NT2/D1 (cell line): ENCODE measurements around the gene FIBCD1.

Experiments
- DNase-seq: peaks from one replicate; pipeline ENCODE4 v3.0.0-alpha.2; 2011; ENCODE audit warnings: low read depth, low spot score
- H3K27me3 ChIP-seq: 2 replicates; pipeline ENCODE4 v1.6.0; 2011; ENCODE audit warnings: mild to moderate bottlenecking; ENCODE audit not compliant: insufficient read length, insufficient read depth
- H3K36me3 ChIP-seq: 2 replicates; pipeline ENCODE4 v1.6.1; 2011; ENCODE audit warnings: mild to moderate bottlenecking, low read length, mixed read lengths; ENCODE audit not compliant: insufficient read depth, insufficient read length
- H3K4me1 ChIP-seq: 2 replicates; pipeline ENCODE4 v1.5.1; 2011; ENCODE audit not compliant: insufficient read depth, insufficient read length
- H3K4me3 ChIP-seq: 2 replicates; pipeline ENCODE4 v1.5.1; 2011; ENCODE audit warnings: low read depth; ENCODE audit not compliant: insufficient read length
- H3K9ac ChIP-seq: 2 replicates; pipeline ENCODE4 v1.6.0; 2011; ENCODE audit warnings: low read depth; ENCODE audit not compliant: insufficient read length
- H3K9me3 ChIP-seq: 2 replicates; pipeline ENCODE4 v1.5.1; 2011; ENCODE audit warnings: mild to moderate bottlenecking, low read length; ENCODE audit not compliant: insufficient read depth
- SUZ12 ChIP-seq: IDR thresholded peaks from 2 replicates; pipeline ENCODE4 v1.6.1; 2011; ENCODE audit not compliant: insufficient read length, insufficient read depth; ENCODE audit errors: extremely low read depth
- YY1 ChIP-seq: IDR thresholded peaks from 2 replicates; pipeline ENCODE4 v1.6.1; 2011; ENCODE audit not compliant: insufficient read length, insufficient read depth
- ZNF274 ChIP-seq: IDR thresholded peaks from 2 replicates; pipeline ENCODE4 v1.6.1; 2011; ENCODE audit warnings: mild to moderate bottlenecking, low read depth, low read length

The FIBCD1 gene

DNA sequence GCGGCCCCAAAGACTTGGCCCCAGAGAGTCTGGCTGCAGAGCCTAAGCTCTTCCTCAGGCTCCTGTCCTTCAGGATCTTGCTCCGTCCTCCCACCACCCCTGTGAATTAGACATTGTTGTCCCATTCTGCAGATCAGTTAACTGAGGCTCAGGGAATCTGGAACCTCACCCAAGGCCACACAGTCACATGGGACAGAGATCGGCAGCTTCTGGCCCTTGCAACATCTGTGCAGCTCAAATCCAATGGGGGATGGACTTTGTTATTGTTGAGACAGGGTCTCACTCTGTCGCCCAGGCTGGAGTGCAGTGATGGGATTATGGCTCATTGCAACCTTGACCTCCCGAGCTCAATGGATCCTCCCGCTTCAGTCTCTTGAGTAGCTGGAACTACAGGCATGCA lies 46.0 kb upstream of the FIBCD1 start:
- H3K9ac ChIP-seq, result no peak overlapping the region
- H3K27me3 ChIP-seq, result no peaks in the 10 kb centered on the region
- DNase-seq, result no peak
- H3K36me3 ChIP-seq, result no peaks in the 10 kb centered on the region
- H3K4me1 ChIP-seq, result peaks cover 7% of the 10 kb centered on the region
- TF ChIP-seq SUZ12 (no peak), ZNF274 (no peak), YY1 (no peak)
- no peaks in the 10 kb centered on the region for H3K9me3 ChIP-seq
- no peak overlapping the region for H3K4me3 ChIP-seq

GRCh38 chr9:130984521-130984920 lies 45.5 kb upstream of the FIBCD1 start:
- Histone ChIP-seq H3K27me3 (no peaks in the 10 kb centered on the region), H3K9me3 (no peaks in the 10 kb centered on the region)
- no peak for DNase-seq

GRCh38 chr9:130983970-130984369 lies 44.9 kb upstream of the FIBCD1 start:
- Histone ChIP-seq H3K9me3 (no peaks in the 10 kb centered on the region), H3K4me3 (no peak overlapping the region), H3K4me1 (peaks cover 7% of the 10 kb centered on the region), H3K9ac (no peak overlapping the region), H3K27me3 (no peaks in the 10 kb centered on the region), H3K36me3 (no peaks in the 10 kb centered on the region)
- no peak for TF ChIP-seq SUZ12
- no peak for TF ChIP-seq ZNF274
- no peak for TF ChIP-seq YY1
- DNase-seq, result no peak

More at GRCh38 chr9:130984521-130984920, 45.5 kb upstream of the FIBCD1 start:
- Histone ChIP-seq H3K4me3 (no peak overlapping the region), H3K4me1 (peaks cover 7% of the 10 kb centered on the region), H3K36me3 (no peaks in the 10 kb centered on the region), H3K9ac (no peak overlapping the region)
- TF ChIP-seq SUZ12, result no peak
- TF ChIP-seq YY1, result no peak
- TF ChIP-seq ZNF274, result no peak

DNA sequence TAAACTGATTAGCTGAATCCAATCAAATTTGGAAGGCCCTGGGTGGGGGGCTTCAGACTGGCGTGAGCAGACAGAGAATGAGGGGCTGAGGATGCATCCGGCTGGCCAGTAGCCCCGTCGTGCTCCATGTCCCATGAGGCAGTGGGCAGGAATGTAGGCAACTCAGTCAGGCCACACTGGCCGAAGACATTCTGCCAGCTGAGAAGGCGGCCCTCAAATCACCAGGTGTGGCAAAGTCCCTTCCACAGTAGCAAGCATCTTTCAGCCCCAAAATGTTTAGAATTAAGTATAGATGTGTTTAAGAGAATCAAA lies 44.3 kb upstream of the FIBCD1 start:
- H3K4me3 ChIP-seq, result no peak overlapping the region
- TF ChIP-seq ZNF274 (no peak), SUZ12 (no peak), YY1 (no peak)
- H3K9me3 ChIP-seq, result no peaks in the 10 kb centered on the region
- H3K27me3 ChIP-seq, result no peaks in the 10 kb centered on the region
- DNase-seq, result no peak
- no peaks in the 10 kb centered on the region for H3K36me3 ChIP-seq
- peaks cover 7% of the 10 kb centered on the region for H3K4me1 ChIP-seq
- H3K9ac ChIP-seq, result no peak overlapping the region

DNA sequence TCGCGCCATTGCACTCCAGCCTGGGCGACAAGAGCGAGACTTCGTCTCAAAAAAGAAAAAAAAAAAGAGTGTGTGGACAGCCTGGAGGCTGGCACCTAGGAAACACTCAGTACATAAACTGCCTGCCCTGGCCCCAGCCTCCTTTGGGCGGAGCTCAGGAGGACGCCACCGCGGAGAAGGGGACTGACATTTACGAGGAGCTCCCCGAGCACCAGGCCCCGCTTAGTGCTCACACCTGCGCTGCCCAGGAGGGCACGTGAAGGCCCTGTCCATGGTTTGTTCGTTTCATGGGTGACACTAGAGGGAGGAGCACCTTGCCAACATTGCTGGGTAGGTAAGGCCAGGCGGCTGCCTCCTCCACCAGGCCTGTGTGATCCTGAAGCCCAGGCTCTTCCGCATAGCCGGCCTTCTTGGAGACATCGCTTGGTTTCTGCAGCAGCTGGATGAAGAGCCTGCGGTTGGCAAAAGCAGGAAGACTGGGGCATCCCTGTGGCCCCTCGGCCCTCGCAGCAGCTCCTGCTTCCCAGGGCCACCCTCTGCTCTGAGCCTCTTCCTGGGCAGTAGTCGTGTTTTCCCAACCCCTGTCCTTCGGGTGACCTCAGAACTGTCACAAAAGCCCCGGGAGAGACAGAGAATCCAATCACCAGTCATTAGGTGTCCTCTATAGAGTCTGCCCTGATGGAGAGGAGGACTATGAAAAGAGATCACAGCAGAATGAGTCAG lies 43.8 kb upstream of the FIBCD1 start:
- no peak for DNase-seq
- Histone ChIP-seq H3K4me3 (no peak overlapping the region), H3K9ac (no peak overlapping the region), H3K9me3 (no peaks in the 10 kb centered on the region), H3K4me1 (peaks cover 7% of the 10 kb centered on the region), H3K36me3 (no peaks in the 10 kb centered on the region), H3K27me3 (no peaks in the 10 kb centered on the region)
- TF ChIP-seq ZNF274 (no peak), SUZ12 (no peak), YY1 (no peak)

- Histone ChIP-seq H3K36me3 (no peaks in the 10 kb centered on the region), H3K4me1 (peaks cover 7% of the 10 kb centered on the region), H3K4me3 (no peak overlapping the region), H3K9me3 (no peaks in the 10 kb centered on the region), H3K9ac (peak overlapping the region; percentile 9), H3K27me3 (no peaks in the 10 kb centered on the region)
- TF ChIP-seq ZNF274, result no peak
- TF ChIP-seq SUZ12, result no peak
- no peak for TF ChIP-seq YY1
- DNase-seq, result no peak
Measured at GRCh38 chr9:130981756-130982137, 42.7 kb upstream of the FIBCD1 start.

- Histone ChIP-seq H3K27me3 (no peaks in the 10 kb centered on the region), H3K4me3 (no peak overlapping the region), H3K4me1 (peaks cover 7% of the 10 kb centered on the region), H3K9ac (no peak overlapping the region), H3K9me3 (no peaks in the 10 kb centered on the region), H3K36me3 (no peaks in the 10 kb centered on the region)
- no peak for TF ChIP-seq ZNF274
- TF ChIP-seq SUZ12, result no peak
- no peak for TF ChIP-seq YY1
- no peak for DNase-seq
Measured at GRCh38 chr9:130981002-130981755, 42.1 kb upstream of the FIBCD1 start.
